Adrenal gland (tissue), 12 donors: ENCODE data around the gene ALDH1L1. TPM values are rescaled to one million over a fixed set of nuclear protein-coding genes. Genes with fewer than 3 reads are reported as not detected.

Source experiments
- DNase-seq, 7 donors: peaks; one replicate each; pipeline ENCODE4 v3.0.0-alpha.2; 2019 to 2020
- H3K27ac ChIP-seq, 5 donors: fragments of 200-600 bp; sonication (generic) in 4 of 5; 1 replicate in 3 of 5; 2 replicates in 2 of 5; pipeline versions ENCODE4 v1.5.1 to v1.8.0; 2016 to 2020; ENCODE audit warnings: mild to moderate bottlenecking in 1 of 5
- H3K27me3 ChIP-seq: fragments of 200-600 bp; 2 replicates; pipeline ENCODE4 v1.8.0; 2021
- H3K36me3 ChIP-seq, 2 donors: fragments of 200-600 bp; replicated peaks in 1 of 2; 1 replicate in 1 of 2; 2 replicates in 1 of 2; pipeline versions ENCODE4 v1.5.1 to v1.8.0; 2018 to 2022
- H3K4me1 ChIP-seq, 2 donors: fragments of 200-600 bp; replicated peaks in 1 of 2; 1 replicate in 1 of 2; 2 replicates in 1 of 2; pipeline versions ENCODE4 v1.5.1 to v1.8.0; 2018 to 2021
- H3K4me3 ChIP-seq, 4 donors: fragments of 200-600 bp; sonication (generic) in 3 of 4; one replicate each; pipeline ENCODE4 v1.5.1; 2016 to 2018
- H3K9me3 ChIP-seq, 3 donors: fragments of 200-600 bp; sonication (generic) in 1 of 3; replicated peaks in 1 of 3; 1 replicate in 2 of 3; 2 replicates in 1 of 3; pipeline versions ENCODE4 v1.5.1 to v1.8.0; 2016 to 2021
- CTCF ChIP-seq, 6 experiments: fragments of 450-650 bp in 4 of 6; fragments of 200-600 bp in 2 of 6; sonication (generic) in 1 of 6; IDR thresholded peaks; 1 replicate in 5 of 6; 2 replicates in 1 of 6; pipeline versions ENCODE4 v1.5.1 to v1.8.0; 2016 to 2021; ENCODE audit warnings: antibody characterized with exemption in 6 of 6, mild to moderate bottlenecking in 2 of 6, moderate library complexity in 1 of 6
- POLR2A ChIP-seq, 2 donors: fragments of 450-650 bp; IDR thresholded peaks; one replicate each; pipeline ENCODE4 v1.6.1; 2017; ENCODE audit warnings: antibody characterized with exemption in 2 of 2, mild to moderate bottlenecking in 2 of 2, moderate library complexity in 1 of 2
- WGBS, 4 donors: extraction: QIAGEN DNeasy Blood & Tissue Kit in 2 of 4; methylation state at CpG; one replicate each; pipeline versions ENCODE4 v1.1.5 to v1.1.7; 2013 to 2017; 5-methylcytosine and 5-hydroxymethylcytosine counted together
- intact Hi-C, 2 donors: fragments of 100-400 bp; cut with DNase I; formaldehyde crosslinking; loops; one replicate each; pipeline versions ENCODE4 v1.14.1 to v1.15.0; 2022 to 2023
- polyA plus RNA-seq, 3 donors: library from polyadenylated mRNA; stranded (reverse); fragments of 200-250 nt in 2 of 3; fragments of 350-450 nt in 1 of 3; fragmentation: Illumina TruSeq in 1 of 3; extraction: RNeasy Lipid Tissue Mini Kit (QIAGEN cat#74804) in 1 of 3; gene quantifications; one replicate each; pipeline ENCODE4 v1.2.3, GENCODE V29; 2013 to 2014
- total RNA-seq, 9 donors: library from RNA; depleted of rRNA in 4 of 9; stranded (reverse); fragments of >200 nt in 4 of 9; fragments of 120-200 nt in 1 of 9; fragmentation: NEBNext Ultra II Directional in 1 of 9; extraction: Animal tissue kit (Norgen Biotek cat#: 25700) in 1 of 9; gene quantifications; one replicate each; pipeline versions ENCODE4 v1.1.0 to v1.2.4, GENCODE V29; 2013 to 2023
- donor health status: healthy with polysubstance abuse.
- donor health status: Bipolar disorder and iron deficiency.
- donor health status: DM: yes; HTN: yes; CAD: no.
- donor health status: DM: no; HTN: no; CAD: no.
- donor health status: DM: no; HTN: no; CAD: no.
- donor health status: DM: yes; HTN: yes; CAD: no.

ALDH1L1 gene
- total and polyA plus RNA-seq, 12 donors = 0.44 to 136 (median 72.3) TPM

- no peak for DNase-seq
- 92 to 100% (median 96%) methylated on average over 5 of the region's 5 CpGs for WGBS, 4 donors
These were observed 19.1 kb downstream of the ALDH1L1 start for GRCh38 chr3:126161309-126161708.

DNA sequence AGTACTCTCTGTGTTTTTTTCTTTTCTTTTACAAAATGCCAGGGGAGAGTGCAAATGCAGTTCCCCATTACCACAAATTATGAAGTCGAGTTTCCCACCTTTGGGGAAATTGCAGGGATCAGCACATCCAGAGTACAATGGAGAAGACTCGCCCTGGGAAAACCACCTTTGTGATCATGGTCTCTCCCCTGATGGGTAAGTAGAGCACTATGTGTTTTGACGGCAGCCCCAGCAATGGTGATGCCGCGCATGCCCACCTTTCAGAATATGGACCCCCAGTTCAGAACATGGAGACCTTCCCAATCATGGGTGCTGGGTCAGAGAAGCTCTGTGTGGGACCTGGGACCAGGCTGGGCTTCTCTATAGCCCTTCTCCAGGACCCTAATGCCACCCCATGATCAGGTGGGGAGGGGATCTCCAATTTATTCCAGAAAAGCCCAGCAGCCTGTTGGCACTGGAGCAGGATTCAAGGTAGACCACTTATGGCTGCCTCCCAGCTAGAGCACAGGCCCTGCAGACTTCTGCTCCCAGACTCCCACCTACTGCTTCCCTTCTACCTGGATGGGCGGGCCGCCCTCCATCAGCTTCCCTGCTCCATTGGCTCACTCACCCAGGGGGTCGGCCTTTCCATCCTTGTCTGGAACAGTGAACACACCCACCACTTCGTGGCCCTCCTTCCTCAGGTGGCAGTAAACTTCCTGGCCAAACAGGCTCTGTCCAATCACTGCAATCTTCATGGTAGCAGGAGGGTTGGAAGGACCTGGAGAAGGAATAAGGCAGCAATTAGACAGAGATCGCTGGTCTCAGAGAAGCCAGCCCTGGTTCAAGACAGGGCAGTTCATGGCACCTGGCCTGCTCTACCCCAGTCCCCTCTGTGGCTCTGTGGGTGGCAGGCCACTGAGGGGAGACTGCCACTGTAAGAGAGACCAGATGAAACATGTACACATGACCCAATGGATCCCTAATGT, 19.9 kb downstream of the ALDH1L1 start:
- Histone ChIP-seq H3K27ac (no peak overlapping the region), H3K4me1 (no peaks in the 10 kb centered on the region), H3K27me3 (no peaks in the 10 kb centered on the region), H3K4me3 (no peak overlapping the region), H3K36me3 (no peaks in the 10 kb centered on the region), H3K9me3 (no peaks in the 10 kb centered on the region)
- intact Hi-C loops = no loop called here
- DNase-seq = peak in 1 of 7 donors; percentile 9
- 93 to 94% (median 94%) methylated on average over 10 of the region's 10 CpGs for WGBS, 4 donors
- TF ChIP-seq POLR2A (IDR thresholded peaks at IDR 0.05) (no peak), CTCF (IDR thresholded peaks at IDR 0.05) (no peak)

More at GRCh38 chr3:126161309-126161708, 19.1 kb downstream of the ALDH1L1 start:
- Histone ChIP-seq H3K27ac (no peak overlapping the region), H3K4me1 (no peaks in the 10 kb centered on the region), H3K36me3 (no peaks in the 10 kb centered on the region), H3K27me3 (no peaks in the 10 kb centered on the region), H3K4me3 (no peak overlapping the region), H3K9me3 (no peaks in the 10 kb centered on the region)
- TF ChIP-seq CTCF (IDR thresholded peaks at IDR 0.05) (no peak), POLR2A (IDR thresholded peaks at IDR 0.05) (no peak)
- intact Hi-C loops = no loop called here

GRCh38 chr3:126159476-126159875, 20.9 kb downstream of the ALDH1L1 start:
- intact Hi-C loops = no loop called here
- peak in 2 of 7 donors; percentile 12 to 47 for DNase-seq
- H3K9me3 ChIP-seq = no peaks in the 10 kb centered on the region
- H3K27ac ChIP-seq = no peak overlapping the region
- TF ChIP-seq CTCF (IDR thresholded peaks at IDR 0.05) (no peak), POLR2A (IDR thresholded peaks at IDR 0.05) (no peak)
- 79 to 100% (median 84%) methylated on average over 1 of the region's 1 CpG for WGBS, 4 donors
- H3K4me1 ChIP-seq = no peaks in the 10 kb centered on the region
- no peaks in the 10 kb centered on the region for H3K36me3 ChIP-seq
- no peaks in the 10 kb centered on the region for H3K27me3 ChIP-seq
- H3K4me3 ChIP-seq = no peak overlapping the region

DNA sequence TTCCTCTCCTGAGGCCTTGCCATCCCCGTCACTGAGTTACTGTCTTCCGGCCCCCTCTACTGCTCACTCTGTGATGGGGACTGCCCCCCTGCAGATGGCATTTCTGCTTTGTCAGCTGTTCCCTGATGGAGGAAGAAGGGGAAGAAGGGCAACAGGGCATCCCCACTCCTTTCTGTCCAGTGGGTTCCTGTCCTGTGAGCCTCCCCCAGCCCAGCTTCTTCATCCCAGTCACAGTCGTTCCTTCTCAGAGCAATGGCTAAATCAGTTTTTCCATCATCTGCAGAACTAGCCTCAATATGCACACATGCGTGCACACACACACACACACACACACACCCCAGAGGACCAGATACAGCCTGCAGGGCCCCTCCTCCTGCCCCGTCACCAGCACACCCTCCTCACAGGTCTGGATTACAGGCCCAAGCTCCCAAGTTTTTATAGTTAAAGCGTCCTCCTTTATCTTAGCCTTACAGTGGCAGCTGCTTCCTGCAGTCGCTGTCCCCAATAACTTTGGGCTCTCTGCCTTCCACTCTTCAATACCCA, 21.4 kb downstream of the ALDH1L1 start:
- DNase-seq = peak in 1 of 7 donors; percentile 9

More for the DNA sequence above, 21.4 kb downstream of the ALDH1L1 start:
- Histone ChIP-seq H3K4me3 (no peak overlapping the region), H3K9me3 (no peaks in the 10 kb centered on the region), H3K4me1 (no peaks in the 10 kb centered on the region), H3K27ac (no peak overlapping the region), H3K36me3 (no peaks in the 10 kb centered on the region), H3K27me3 (no peaks in the 10 kb centered on the region)
- WGBS, 4 donors = 78 to 83% (median 80%) methylated on average over 7 of the region's 7 CpGs
- intact Hi-C loops = no loop called here
- TF ChIP-seq POLR2A (IDR thresholded peaks at IDR 0.05) (no peak), CTCF (IDR thresholded peaks at IDR 0.05) (no peak)
